Choroid plexus epithelial cell (primary cell): Measurements from ENCODE around the gene HDDC3.

Experiments
- DNase-seq: peaks from one replicate; pipeline ENCODE4 v3.0.0-alpha.2; 2010; ENCODE audit warnings: low read depth
- H3K4me3 ChIP-seq: 2 replicates; pipeline ENCODE4 v1.5.1; 2011; ENCODE audit warnings: low read depth, mild to moderate bottlenecking, control low read depth, low read length, moderate library complexity
- CTCF ChIP-seq: conservative IDR thresholded peaks from 2 replicates; pipeline ENCODE4 v1.5.1; 2011; ENCODE audit warnings: low read depth, mild to moderate bottlenecking, control low read depth, inconsistent platforms, low read length, moderate library complexity

Gene HDDC3

DNA sequence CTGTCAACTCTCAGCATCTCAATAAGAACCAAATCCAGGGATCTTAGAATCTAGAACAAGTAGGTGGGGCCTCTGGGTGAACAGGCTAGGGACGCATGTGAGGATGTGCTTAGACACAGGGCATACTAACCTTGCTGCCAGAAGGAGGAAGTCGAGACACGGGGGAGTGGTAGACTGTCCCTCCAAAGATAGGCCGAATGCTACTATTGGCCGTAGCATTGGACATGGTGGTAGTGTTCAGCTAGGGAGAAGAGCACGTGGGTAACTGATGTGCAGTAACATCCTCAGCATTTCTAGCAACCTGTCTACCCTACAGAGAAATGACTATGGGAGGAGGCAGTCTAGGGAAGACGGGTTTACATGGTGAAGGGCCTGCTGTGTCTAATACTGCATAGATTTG lies 37.9 kb upstream of the HDDC3 start:
- TF ChIP-seq CTCF: no peak
- DNase-seq: no peak

DNA sequence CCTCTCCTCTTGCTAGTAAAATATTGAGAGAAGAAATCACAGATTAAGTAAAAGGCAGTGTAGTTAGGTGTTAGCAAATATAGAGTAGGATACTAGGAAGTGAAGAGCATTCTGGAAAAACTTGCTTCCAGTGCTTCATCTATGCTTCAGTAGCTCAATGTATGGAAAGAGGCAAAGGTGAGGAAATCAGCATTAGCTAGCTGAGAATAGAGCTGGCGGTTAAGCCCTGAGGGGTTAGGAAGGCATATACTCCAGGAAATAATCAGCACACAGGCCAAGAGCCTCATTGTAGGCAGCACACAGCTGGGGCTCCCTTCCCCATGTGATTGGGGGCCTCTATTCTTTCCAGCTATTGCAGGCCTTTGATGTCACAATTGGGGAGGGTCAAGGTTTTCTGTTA lies 36.1 kb upstream of the HDDC3 start:
- H3K4me3 ChIP-seq: no peak overlapping the region
- DNase-seq: no peak
- TF ChIP-seq CTCF: no peak

More for the DNA sequence above, 37.9 kb upstream of the HDDC3 start:
- H3K4me3 ChIP-seq: no peak overlapping the region

GRCh38 chr15:90967206-90967605 lies 34.9 kb upstream of the HDDC3 start:
- DNase-seq: no peak
- TF ChIP-seq CTCF: no peak
- H3K4me3 ChIP-seq: no peak overlapping the region

DNA sequence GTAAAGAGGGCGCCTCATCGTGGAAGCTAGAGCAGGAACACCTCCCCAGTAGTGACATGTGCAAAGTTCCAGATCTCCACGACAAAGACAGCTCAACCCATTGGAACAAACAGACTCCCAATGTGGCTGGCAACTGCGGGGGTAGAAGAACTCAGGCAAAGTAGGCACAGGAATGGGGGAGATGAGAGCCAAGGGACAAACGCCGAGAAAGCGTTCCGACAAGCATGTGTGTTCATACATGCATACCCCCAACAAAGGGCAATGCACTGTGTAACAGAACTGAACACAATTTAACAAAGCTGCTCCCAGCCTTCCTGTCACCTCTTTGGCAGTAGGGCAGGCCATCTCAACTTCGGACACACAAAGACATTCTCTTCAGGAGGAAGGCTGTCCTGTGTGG lies 33.9 kb upstream of the HDDC3 start:
- no peak for DNase-seq
- no peak overlapping the region for H3K4me3 ChIP-seq
- no peak for TF ChIP-seq CTCF

GRCh38 chr15:90962021-90962420 lies 29.7 kb upstream of the HDDC3 start:
- TF ChIP-seq CTCF: no peak
- H3K4me3 ChIP-seq: no peak overlapping the region
- no peak for DNase-seq

DNA sequence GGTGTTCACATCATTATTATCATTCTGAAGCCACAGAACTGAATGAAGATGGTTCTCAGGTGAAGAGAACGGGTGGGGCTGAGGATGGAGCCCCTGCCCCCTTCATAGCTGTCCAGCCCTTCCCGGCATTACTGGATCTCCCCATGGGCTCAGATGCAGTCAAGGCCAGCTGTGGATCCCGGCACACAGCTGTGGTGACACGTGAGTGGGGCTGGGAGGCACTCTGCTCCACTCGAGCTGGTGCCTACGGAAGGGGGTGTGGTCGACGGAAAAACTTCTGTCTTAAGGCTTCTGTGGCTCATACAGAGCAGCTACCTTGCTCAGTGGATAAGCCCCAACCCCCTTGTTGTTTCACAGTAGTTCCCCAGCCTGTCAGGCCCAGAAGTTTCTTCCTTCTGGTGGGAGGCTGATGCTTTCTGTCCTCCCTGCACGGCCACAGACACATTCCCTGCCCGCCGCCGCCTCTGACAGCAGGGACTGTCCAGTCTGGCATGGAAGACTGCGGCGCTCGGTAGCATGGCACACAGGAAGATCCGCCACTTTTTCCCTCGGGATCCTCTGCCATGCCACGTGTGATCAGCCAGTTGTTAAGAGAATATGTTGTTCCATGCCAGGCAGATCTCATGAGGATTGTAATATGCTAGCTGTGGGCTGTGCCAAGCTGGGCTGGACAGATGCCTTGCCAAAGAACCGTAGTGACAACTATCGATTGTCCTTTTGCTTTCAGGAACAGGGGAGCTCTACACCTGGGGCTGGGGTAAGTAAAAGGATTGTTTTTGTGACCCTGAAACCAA lies 28.1 kb upstream of the HDDC3 start:
- DNase-seq: no peak
- no peak for TF ChIP-seq CTCF
- H3K4me3 ChIP-seq: no peak overlapping the region

DNA sequence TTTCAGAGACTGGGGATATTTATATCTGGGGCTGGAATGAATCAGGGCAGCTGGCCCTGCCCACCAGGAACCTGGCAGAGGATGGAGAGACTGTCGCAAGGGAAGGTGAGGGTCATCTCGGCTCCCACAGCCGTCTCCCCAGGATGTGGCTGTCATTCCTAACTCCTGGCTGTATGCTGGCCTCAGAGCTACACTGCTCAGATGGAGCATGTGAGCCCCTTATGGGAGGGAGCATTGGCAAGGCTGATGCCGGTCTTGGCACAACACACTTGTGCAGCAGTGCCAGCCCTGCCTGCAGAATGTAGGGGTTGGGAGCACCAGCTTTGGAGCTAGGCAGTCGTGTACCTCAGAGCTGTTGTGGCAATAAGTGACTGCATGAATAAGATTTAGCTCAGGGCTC lies 27.5 kb upstream of the HDDC3 start:
- no peak for TF ChIP-seq CTCF
- no peak for DNase-seq
- no peak overlapping the region for H3K4me3 ChIP-seq
